Measurements from ENCODE around the gene PTPN14.

Gene PTPN14

DNA sequence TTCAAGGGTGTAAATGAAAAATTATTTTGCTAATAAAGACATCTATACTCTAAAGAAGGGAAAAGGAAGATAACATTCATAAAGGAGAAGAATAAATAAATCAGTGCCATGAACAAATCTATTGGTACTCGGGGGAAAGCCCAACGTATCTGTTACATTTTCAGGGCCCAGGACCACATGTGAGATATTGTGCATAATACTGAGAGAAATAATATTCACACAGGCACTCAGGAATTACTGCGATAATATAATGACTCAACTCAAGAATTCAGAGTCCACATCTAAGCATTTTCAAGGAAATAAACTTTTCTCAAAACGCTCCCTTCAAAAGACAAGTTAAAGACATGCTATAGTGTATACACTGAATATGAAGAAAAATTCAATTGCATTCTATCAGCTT lies 161.7 kb downstream of the PTPN14 start:
- no peak overlapping the region for H3K4me3 Mint-ChIP-seq
- H3K27me3 Mint-ChIP-seq = no peaks in the 10 kb centered on the region
- no peaks in the 10 kb centered on the region for H3K36me3 Mint-ChIP-seq
- no peaks in the 10 kb centered on the region for H3K4me1 Mint-ChIP-seq
- H3K27ac Mint-ChIP-seq = no peak overlapping the region
- ATAC-seq = no peak
- no peaks in the 10 kb centered on the region for H3K9me3 Mint-ChIP-seq

DNA sequence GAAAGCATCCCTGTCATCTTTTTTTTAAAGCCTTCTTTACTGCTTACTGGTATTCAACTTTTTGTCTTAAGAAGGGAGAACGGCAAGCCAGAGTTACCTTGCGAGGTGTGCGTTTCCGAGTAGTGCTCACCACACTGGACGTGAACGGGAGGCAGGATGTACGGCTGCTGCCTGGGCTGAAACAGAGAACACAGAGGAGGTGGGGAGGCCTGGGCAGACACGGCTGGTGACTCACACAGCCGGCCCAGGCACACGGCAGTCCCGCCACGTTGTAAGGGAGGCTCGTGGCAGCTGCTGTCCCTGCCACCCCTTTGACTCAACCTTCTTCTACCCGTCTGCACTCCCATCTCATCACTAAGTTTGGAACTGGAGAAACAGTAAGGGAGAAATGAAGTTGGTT lies 164.7 kb downstream of the PTPN14 start:
- H3K27me3 Mint-ChIP-seq = peaks cover 11% of the 10 kb centered on the region
- ATAC-seq = no peak
- no peak overlapping the region for H3K27ac Mint-ChIP-seq
- H3K4me3 Mint-ChIP-seq = no peak overlapping the region
- no peaks in the 10 kb centered on the region for H3K4me1 Mint-ChIP-seq
- no peaks in the 10 kb centered on the region for H3K36me3 Mint-ChIP-seq
- no peaks in the 10 kb centered on the region for H3K9me3 Mint-ChIP-seq

DNA sequence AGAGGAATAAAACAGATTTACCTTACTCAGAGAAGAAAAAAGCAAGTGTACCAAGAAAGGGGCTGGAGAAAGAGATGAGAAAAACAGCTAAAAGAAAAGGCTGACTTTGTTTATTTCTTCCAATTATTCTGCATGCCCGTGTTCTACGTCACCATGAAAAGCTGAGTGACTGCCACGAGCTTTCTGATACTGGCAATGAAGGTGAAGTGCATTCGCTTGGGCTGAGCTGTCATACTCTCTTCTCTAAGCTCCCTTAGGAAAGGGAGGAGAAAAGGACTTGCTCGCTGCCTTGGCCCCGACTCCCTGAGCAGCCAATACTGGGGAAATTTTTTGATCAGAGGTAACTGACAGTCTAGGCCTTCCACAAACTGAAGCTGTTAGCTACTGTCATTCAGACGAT lies 165.1 kb downstream of the PTPN14 start:
- Mint-ChIP-seq H3K36me3 (no peaks in the 10 kb centered on the region), H3K27ac (no peak overlapping the region), H3K4me3 (no peak overlapping the region), H3K9me3 (no peaks in the 10 kb centered on the region), H3K4me1 (no peaks in the 10 kb centered on the region), H3K27me3 (peaks cover 11% of the 10 kb centered on the region)
- no peak for ATAC-seq

DNA sequence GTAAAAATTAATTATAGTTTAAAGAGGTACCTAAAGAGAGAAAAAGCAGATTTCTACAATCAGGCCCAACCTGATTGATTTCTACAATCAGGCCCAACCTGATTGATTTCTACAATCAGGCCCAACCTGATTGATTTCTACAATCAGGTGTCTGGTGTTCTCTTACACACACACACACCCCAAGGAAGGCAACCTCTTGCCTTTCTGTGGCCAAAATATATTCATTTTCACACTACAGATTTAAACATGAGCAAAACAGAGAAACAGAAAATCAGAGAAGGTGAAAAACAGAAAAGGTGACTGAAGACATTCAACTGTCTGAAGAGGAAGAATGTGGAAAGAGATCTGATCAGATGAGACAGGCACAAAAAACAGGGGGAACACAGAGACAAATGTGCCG lies 166.0 kb downstream of the PTPN14 start:
- no peak overlapping the region for H3K27ac Mint-ChIP-seq
- H3K4me3 Mint-ChIP-seq = no peak overlapping the region
- peaks cover 11% of the 10 kb centered on the region for H3K27me3 Mint-ChIP-seq
- H3K36me3 Mint-ChIP-seq = no peaks in the 10 kb centered on the region
- no peaks in the 10 kb centered on the region for H3K9me3 Mint-ChIP-seq
- H3K4me1 Mint-ChIP-seq = no peaks in the 10 kb centered on the region
- ATAC-seq = no peak

DNA sequence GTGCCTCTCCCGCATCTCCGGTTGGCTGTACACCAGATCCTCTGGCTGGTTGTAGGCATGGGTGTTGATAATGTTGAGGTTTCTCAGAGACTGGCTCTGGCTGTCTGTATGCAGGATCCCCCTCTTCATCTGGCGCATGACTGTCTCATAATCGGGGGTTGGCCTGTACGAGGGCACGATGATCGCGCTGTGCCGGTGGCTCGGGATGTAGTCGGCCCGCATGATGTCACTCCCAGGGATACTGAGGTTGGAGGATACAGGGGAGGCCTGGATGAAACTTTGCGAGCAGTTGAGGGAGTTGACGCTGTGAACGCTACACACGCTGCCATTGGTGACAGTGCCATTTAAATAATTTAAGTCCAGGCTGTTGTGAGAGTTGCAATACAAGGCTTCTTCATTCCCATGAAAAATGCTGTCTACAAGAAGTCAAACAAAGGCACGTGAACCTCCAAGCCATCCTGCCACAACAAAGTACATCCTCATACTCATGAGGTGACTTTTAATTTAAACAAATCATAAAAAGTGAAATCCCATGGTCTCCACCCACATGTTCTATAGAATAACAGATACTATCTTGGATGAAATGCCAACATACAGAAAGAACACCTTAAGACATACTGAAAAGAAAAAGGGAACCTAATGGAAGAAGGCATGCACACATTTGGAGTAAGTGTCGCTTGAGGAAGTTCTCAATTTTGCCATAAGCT lies 166.9 kb downstream of the PTPN14 start:
- Mint-ChIP-seq H3K36me3 (no peaks in the 10 kb centered on the region), H3K27me3 (peaks cover 11% of the 10 kb centered on the region), H3K4me3 (no peak overlapping the region), H3K27ac (no peak overlapping the region), H3K9me3 (no peaks in the 10 kb centered on the region), H3K4me1 (no peaks in the 10 kb centered on the region)
- no peak for ATAC-seq

DNA sequence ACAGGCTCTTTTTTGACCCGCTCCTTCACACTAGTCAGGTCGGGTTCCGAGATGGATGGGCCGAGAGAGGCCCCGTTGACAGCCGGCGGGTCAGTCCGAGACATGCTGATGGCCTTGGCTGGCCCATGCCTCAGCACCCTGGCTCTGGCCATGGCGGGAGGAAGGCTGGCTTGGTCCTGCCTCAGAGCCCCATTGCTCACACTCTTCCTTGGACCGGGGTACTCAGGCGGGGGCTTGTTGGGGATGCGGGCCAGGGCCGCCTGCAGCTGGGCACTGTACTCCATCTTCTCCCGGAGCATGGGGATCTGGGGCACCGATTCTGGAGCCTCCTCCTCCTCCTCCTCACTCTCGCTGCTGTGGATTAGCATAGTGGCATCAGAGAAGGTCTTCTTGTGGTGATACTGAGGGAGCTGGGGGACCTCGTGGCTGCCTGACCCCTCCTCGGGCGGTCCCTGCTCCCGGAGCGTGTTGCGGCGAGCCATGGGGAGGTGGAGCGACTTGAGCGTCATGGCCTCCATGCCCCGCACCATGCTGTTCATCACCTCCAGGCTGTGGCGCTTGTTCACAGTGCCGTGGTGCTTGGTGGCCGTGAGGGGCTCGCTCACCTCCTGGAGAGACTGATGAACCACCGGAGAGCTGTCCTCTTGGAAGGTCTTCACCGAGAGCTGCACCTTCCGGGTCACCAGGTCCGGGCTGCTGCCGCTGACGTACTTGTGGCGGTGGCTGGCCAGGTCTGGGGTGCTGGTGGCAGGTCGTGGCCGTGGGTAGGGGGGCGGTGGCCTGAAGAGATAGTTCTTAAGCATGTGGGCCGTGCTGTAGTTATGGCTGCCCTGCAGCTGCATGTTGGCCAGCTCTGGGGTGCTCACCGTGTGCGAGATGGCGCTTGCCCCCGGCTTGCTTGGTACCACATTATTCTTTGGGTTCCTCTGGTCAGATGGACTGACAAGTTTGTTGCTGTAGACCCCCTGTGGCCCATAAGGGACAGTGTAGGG lies 167.7 kb downstream of the PTPN14 start:
- no peaks in the 10 kb centered on the region for H3K36me3 Mint-ChIP-seq
- H3K4me3 Mint-ChIP-seq = no peak overlapping the region
- no peak overlapping the region for H3K27ac Mint-ChIP-seq
- no peak for ATAC-seq
- H3K4me1 Mint-ChIP-seq = no peaks in the 10 kb centered on the region
- H3K27me3 Mint-ChIP-seq = peaks cover 11% of the 10 kb centered on the region
- H3K9me3 Mint-ChIP-seq = no peaks in the 10 kb centered on the region

DNA sequence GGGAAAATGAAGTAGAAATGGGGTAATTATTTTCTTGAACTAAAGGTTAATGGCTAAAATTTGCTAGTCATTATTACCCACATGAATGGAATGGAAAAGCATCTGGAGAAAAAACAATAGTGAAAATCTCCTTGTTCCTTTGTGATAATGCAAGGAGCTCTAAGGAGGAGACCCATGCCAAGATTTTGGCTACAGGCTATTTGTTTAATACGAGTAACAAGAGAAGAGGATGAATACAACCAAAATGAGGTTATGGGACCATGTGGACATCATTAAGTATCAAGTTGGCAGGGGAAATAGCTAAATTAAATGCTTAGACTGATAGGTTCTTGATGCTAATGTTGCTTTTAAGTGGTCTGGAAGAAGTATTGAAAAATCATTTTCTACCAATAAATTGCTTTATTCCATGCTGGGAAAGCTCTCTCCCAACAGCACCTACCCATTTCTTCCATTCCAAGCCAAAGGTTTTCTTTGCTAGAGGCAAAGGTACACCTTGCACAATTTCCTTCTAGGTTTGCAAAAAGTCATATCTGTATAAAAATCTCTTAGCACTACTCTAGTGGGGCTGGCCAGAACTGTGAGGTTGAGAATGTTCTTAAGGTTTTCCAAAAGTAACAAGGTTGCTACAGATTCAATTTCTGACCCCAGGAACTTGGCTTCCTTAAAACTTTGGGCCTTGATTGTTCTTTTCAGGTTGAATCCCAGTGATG lies 170.3 kb downstream of the PTPN14 start:
- H3K4me3 Mint-ChIP-seq = no peak overlapping the region
- no peaks in the 10 kb centered on the region for H3K9me3 Mint-ChIP-seq
- H3K36me3 Mint-ChIP-seq = no peaks in the 10 kb centered on the region
- peaks cover 11% of the 10 kb centered on the region for H3K27me3 Mint-ChIP-seq
- no peak for ATAC-seq
- H3K4me1 Mint-ChIP-seq = no peaks in the 10 kb centered on the region
- no peak overlapping the region for H3K27ac Mint-ChIP-seq

DNA sequence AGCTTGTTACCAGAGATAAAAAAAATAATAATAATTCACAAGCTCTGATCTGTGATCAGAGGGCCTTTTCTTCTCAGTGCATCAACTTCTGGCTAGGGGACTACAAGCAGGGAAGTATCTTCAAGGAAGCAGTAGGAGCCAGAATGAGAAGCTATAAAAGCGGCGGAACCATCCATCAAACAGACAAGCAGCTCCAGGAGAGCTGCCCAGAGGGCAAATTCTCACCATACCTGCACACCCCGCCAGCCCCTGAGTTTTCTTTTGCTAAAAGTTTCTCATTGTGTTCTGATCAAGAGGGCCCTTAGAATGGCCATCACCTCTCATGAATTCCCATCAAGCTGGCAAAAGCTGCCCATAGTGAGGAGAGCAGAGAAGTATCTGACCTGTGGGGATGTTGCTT lies 171.0 kb downstream of the PTPN14 start:
- Mint-ChIP-seq H3K4me3 (no peak overlapping the region), H3K27ac (no peak overlapping the region), H3K4me1 (no peaks in the 10 kb centered on the region), H3K36me3 (no peaks in the 10 kb centered on the region), H3K9me3 (no peaks in the 10 kb centered on the region), H3K27me3 (peaks cover 11% of the 10 kb centered on the region)
- no peak for ATAC-seq

DNA sequence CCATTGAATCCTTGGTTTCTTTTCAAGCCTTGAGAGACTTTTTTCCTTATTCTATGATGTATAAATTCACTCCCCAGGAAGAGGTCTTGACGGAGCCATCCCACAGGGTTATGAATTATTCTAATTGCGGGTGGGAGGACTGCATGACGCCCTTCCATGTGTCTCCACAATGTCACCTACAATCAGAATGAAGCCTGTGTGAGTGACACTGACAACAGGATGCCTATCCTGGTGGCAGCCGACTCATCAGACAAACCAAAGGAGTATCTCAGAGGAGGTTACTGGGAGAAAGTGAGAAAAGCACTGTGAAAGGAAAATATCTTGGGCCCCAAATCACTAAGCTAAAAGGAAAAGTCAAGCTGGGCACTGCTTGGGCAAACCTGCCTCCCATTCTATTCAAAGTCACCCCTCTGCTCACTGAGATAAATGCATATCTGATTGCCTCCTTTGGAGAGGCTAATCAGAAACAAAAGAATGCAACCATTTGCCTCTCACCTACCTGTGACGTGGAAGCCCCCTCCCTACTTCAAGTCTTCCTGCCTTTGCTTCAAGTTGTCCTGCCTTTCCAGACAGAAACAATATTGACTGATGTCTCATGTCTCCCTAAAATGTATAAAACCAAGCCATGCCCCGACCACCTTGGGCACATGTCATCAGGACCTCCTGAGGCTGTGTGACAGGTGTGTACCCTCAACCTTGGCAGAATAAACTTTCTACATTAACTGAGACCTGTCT lies 172.0 kb downstream of the PTPN14 start:
- no peak overlapping the region for H3K27ac Mint-ChIP-seq
- no peak overlapping the region for H3K4me3 Mint-ChIP-seq
- H3K4me1 Mint-ChIP-seq = no peaks in the 10 kb centered on the region
- H3K9me3 Mint-ChIP-seq = no peaks in the 10 kb centered on the region
- no peaks in the 10 kb centered on the region for H3K36me3 Mint-ChIP-seq
- no peak for ATAC-seq
- peaks cover 10% of the 10 kb centered on the region for H3K27me3 Mint-ChIP-seq

DNA sequence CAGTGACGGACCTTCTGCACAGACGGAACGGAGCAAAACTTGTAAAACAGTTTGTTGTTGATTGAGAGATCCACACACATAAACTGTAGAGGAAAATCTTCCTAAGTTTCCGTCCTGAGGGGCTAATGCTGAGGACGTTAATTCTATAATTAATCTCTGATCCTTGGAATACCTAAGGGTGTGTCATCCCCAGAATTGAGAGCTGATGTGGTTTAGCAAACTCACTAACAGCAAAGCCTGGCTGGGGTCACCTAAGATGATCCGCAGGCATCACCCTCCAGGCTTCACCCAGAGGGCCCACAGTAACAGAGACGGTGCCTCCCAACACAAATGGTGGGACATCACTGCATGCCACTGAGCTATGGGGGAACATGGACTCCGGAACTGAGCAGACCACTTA lies 172.9 kb downstream of the PTPN14 start:
- ATAC-seq = no peak
- H3K36me3 Mint-ChIP-seq = no peaks in the 10 kb centered on the region
- peaks cover 1% of the 10 kb centered on the region for H3K27me3 Mint-ChIP-seq
- H3K4me1 Mint-ChIP-seq = no peaks in the 10 kb centered on the region
- no peaks in the 10 kb centered on the region for H3K9me3 Mint-ChIP-seq
- H3K27ac Mint-ChIP-seq = no peak overlapping the region
- no peak overlapping the region for H3K4me3 Mint-ChIP-seq

DNA sequence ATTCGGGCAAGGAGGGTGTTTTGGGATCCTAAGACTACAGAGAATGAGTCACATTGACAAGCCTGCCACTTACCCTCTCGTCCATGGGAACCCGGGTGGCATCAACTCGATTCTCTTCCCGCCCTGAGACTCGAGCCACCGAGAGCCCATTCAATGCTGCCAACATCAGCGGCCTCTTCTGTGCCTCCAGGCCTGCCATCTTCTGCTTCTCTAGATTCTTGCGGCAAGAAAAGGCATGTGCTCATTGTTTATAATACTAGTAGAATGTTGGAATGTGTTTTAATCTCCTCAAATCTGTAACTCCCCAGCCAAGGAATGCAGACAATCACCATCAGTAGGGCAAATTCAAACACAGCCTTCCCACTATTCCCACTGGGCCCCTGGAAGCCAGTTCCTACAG lies 173.5 kb downstream of the PTPN14 start:
- Mint-ChIP-seq H3K27me3 (no peaks in the 10 kb centered on the region), H3K4me3 (no peak overlapping the region), H3K27ac (no peak overlapping the region), H3K4me1 (no peaks in the 10 kb centered on the region), H3K9me3 (no peaks in the 10 kb centered on the region), H3K36me3 (no peaks in the 10 kb centered on the region)
- no peak for ATAC-seq

DNA sequence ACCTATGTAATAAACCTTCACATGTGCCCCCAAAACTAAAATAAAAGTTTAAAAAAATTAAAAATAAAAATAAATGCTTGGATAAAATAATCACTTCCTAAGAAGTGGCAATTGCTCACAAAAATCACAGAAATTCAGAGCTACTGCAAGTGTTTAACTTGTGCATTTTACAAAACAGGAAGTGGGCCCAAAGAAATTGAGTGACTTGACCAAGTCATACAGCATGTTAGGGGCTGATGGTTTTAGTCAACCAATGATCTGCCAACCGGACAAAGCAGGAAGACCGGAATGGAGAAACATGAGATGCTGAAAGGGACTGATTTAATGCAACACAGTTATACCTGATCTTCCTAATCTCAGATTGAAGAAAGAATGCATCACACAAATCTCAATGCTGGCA lies 173.9 kb downstream of the PTPN14 start:
- Mint-ChIP-seq H3K9me3 (no peaks in the 10 kb centered on the region), H3K4me1 (no peaks in the 10 kb centered on the region), H3K4me3 (no peak overlapping the region), H3K27ac (no peak overlapping the region), H3K27me3 (no peaks in the 10 kb centered on the region), H3K36me3 (no peaks in the 10 kb centered on the region)
- no peak for ATAC-seq

DNA sequence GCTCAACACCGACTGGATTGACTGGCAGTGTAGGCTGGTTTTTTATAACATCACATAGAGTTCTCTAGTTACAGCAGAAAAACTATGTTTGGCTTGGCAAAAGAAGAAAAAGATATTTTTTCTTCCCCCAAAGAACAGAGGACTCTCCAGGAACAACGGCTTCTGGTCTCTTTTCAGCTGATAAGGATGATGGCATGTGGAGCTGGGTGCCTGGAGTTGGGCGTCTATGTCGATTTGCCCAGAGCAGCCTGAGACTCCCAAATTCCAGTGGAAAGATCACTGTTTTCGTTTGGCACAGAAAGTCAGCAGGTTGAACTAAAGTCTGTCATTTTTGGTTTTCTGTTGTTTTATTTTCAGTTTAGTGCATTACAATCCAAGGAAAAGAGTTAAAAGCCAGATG lies 179.3 kb downstream of the PTPN14 start:
- Mint-ChIP-seq H3K27me3 (no peaks in the 10 kb centered on the region), H3K27ac (no peak overlapping the region)
- ATAC-seq = no peak

DNA sequence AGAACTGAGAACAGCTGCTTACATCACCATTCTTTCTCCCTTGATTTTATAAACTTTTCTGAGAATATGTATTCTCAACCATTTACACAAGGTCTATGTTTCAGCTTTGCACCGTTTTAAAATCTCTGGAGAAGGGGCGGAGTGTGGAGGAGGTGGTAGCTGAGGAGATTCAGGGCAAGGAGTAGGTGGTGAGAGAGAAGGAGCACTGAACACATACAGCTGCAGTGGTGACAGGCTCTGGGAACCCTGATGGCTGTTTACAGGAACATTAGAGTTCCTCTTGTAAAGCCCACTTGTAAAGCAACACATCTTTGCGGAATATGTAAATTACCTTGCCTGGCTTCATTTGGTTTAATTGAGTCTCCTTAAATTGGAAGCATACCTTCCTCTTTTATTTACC lies 180.8 kb downstream of the PTPN14 start:
- no peaks in the 10 kb centered on the region for H3K27me3 Mint-ChIP-seq
- no peak overlapping the region for H3K4me3 Mint-ChIP-seq
- H3K36me3 Mint-ChIP-seq = no peaks in the 10 kb centered on the region
- H3K9me3 Mint-ChIP-seq = peaks cover 3% of the 10 kb centered on the region
- H3K4me1 Mint-ChIP-seq = no peaks in the 10 kb centered on the region
- no peak overlapping the region for H3K27ac Mint-ChIP-seq
- ATAC-seq = no peak

More for the DNA sequence above, 179.3 kb downstream of the PTPN14 start:
- Mint-ChIP-seq H3K36me3 (no peaks in the 10 kb centered on the region), H3K4me3 (no peak overlapping the region), H3K9me3 (peaks cover 3% of the 10 kb centered on the region), H3K4me1 (no peaks in the 10 kb centered on the region)

DNA sequence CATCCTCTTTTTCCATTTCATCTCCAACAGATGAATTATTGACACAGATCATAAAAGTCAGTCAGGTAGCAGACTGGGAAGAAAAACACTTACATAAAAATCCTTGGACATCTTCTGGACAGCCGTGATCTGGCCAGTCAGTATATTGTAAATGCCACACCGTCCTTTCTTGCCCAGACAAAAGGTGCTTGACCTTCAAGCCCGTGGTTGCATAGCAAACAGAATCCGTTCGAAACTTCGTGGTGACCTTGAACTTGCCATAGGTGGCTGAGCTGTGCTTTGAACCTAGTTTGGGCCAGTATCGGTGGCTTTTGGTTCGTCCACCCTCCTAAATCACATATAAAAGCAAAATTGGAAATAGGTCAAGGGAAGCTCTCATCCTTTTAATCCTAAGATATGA lies 182.0 kb downstream of the PTPN14 start:
- peaks cover 9% of the 10 kb centered on the region for H3K27me3 Mint-ChIP-seq
- H3K4me1 Mint-ChIP-seq = no peaks in the 10 kb centered on the region
- H3K27ac Mint-ChIP-seq = no peak overlapping the region
- H3K4me3 Mint-ChIP-seq = no peak overlapping the region
- no peak for ATAC-seq
- no peaks in the 10 kb centered on the region for H3K36me3 Mint-ChIP-seq
- peaks cover 3% of the 10 kb centered on the region for H3K9me3 Mint-ChIP-seq

All from stimulated activated memory B cell treated with anti-CD40 and anti-IgM and Interleukin-4, amounts not matched to agents 10 μg/mL and 1 μg/mL and 100 μg/mL, for 72 hours (primary cell).